CD4-positive, alpha-beta T cell treated with Interleukin-17A for 4 hours (primary cell): ENCODE results near the gene ACBD6.
"Not testable (repeated sequence)": the region's sequence is repeated elsewhere in the genome, so short reads cannot be mapped to it uniquely, and the experiment has no call there.

Source experiments
- DNase-seq: peaks from one replicate; pipeline ENCODE4 v3.0.0-alpha.2; 2020; ENCODE audit warnings: mixed read lengths

The ACBD6 gene

GRCh38 chr1:180488661-180489060 is 13.7 kb downstream of the ACBD6 start:
- DNase-seq, result no peak

- no peak for DNase-seq
Measured at GRCh38 chr1:180486092-180486491, 16.3 kb downstream of the ACBD6 start.

DNA sequence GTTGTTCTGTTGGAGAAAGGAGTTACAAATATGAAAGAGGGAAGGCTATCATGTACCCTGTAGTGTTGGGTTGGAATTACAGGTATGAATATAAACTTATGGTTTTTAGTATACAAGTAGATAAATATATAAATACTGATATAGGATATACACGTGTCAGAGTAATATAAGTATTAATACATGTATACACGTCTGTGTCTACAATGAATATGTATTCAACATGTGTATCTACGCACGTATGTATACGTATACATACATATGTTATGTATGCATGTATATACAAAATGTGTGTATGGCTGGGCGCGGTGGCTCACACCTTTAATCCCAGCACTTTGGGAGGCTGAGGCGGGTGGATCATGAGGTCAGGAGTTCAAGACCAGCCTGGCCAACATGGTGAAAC is 17.9 kb downstream of the ACBD6 start:
- no peak for DNase-seq

DNA sequence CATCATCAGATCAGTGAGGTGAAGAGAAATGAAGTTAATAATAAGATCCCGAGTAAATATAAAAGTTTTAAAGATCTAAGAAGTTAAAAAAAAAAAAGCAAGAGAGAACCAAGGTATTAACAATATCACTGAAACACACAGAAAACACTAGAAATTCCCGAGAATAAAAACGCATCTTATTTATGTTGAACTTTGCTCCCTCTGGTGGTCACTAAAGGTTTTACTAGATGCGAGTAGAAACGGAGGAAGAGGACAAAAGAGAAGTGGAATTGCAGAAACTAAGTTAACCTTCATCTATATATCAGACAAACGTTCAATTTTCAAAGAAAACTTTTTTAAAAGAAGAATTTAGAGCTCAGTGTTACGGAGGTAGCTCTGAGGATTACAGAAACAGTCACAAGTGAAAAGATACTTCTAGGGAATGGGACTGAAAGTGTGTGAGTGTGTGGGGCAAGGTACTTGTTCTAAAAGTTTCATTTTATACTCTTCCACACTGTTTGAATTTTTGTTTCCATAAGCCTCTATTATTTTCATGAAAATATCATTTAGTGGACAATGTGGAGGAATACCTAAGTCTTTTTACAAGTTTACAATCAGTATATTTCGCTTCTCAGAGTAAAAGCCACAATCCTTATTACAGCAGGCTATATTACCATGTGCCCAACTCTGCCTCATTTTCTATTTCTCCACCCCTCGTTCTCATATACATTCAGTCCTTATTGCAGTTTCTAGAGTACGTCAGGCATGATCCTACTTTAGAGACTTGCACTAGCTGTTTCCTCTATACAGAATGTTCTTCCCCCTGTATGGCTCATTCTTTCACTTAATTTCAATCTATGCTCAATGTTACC is 19.7 kb downstream of the ACBD6 start:
- DNase-seq, result no peak

GRCh38 chr1:180470031-180470430 is 32.3 kb downstream of the ACBD6 start:
- DNase-seq, result no peak

DNA sequence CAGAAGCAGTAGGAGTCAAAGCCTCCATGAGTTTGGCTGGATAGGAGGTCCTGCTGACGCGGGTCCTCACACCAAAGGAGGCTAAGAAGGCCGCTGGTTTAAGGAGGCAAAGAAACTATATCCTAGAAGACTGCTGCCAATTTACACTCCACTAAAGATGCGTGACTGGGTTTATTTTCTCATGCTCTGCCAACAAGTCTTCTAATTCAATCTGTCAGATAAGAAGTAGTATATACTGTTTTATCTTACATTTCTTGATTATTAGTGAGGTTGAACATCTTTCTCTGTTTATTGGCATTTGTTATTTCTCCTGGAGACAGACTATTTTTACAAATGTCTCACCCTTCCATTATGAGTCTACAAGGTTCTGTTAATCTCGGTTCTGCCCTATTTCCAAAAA is 34.1 kb downstream of the ACBD6 start:
- no peak for DNase-seq

DNA sequence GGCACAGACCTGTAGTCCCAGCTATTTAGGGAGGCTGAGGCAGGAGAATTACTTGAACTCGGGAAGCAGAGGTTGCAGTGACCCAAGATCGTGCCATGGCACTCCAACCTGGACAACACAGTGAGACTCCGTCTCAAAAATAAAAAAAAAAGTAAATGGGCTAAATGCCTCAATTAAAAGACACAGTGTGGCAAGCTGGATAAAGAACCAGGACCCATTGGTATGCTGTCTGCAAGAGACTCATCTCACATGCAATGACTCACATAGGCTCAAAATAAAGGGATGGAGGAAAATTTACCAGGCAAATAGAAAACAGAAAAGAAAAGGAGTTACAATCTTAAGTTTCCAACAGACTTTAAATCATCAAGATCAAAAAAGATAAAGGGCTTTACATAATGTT is 40.3 kb downstream of the ACBD6 start:
- DNase-seq, result no peak

DNA sequence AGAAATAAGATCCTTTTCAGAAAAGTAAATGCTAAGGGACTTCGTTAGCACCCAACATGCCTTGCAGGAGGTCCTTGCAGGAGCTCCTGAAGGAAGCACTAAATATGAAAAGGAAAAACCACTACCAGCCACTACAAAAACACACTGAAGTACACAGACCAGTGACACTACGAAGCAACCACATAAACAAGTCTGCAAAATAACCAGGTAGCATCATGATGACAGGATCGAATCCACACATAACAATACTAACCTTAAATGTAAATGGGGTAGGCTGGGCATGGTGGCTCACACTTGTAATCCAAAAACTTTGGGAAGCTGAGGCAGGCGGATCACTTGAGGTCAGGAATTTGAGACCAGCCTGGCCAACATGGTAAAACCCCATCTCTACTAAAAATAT is 40.7 kb downstream of the ACBD6 start:
- not testable (repeated sequence) for DNase-seq

GRCh38 chr1:180458807-180459206 is 43.6 kb downstream of the ACBD6 start:
- no peak for DNase-seq

GRCh38 chr1:180456191-180456590 is 46.2 kb downstream of the ACBD6 start:
- DNase-seq, result no peak

- no peak for DNase-seq
Measured at GRCh38 chr1:180451504-180451903, 50.9 kb downstream of the ACBD6 start.

DNA sequence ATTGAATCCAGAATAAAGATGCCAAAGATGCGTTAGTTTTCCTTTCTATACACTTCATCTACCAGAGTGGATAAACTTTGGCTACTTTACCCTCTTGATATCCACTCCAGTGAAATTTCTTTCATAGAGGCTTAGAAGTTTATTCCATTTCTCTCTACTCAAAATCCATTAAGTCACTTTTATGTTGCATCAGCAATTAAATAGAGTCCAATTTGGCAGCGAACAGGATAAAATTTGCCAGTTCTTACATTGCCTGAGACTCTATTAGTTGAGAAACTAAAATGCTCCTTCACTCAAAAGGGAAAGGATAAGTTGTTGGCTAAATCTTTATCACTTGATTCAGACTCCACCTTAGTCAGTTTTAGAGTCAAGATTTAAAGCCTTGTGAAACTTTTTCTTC is 57.9 kb downstream of the ACBD6 start:
- DNase-seq, result no peak

DNA sequence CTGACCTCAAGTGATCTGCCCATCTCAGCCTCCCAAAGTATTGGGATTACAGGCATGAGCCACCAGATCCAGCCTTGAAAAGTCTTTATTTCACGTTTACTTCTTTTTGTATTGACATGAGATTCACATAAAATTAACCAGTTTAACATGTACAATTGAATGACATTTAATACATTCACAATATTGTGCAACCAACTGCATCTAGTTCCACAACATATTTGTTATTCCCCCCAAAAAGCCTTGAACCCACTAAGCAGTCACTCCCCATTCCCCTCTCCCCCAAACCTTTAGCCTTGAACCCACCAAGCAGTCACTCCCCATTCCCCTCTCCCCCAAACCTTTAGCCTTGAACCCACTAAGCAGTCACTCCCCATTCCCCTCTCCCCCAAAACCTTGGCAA is 62.0 kb downstream of the ACBD6 start:
- no peak for DNase-seq

GRCh38 chr1:180435566-180435965 is 66.8 kb downstream of the ACBD6 start:
- no peak for DNase-seq

DNA sequence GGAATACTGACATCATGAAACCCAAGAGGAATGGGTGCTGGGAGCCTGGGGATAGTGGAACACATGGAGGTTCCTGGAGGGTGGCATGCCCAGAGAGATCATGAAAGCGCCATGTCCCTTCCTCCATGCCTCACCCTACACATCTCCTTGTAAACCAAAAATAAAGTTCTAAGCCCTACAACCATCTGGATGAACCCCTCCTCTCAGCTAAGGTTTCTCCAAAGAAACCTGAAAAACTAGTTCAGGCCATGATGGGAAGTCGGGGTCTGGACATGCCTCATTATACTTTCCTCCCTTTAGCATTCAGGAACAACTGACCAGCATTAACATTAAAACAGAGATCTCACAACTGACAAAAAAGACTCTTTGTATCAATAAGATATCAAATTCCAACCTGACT is 68.5 kb downstream of the ACBD6 start:
- DNase-seq, result no peak

- no peak for DNase-seq
Measured at GRCh38 chr1:180431683-180432082, 70.7 kb downstream of the ACBD6 start.

GRCh38 chr1:180428782-180429695 is 73.3 kb downstream of the ACBD6 start:
- DNase-seq, result no peak

GRCh38 chr1:180425952-180426351 is 76.4 kb downstream of the ACBD6 start:
- no peak for DNase-seq

DNA sequence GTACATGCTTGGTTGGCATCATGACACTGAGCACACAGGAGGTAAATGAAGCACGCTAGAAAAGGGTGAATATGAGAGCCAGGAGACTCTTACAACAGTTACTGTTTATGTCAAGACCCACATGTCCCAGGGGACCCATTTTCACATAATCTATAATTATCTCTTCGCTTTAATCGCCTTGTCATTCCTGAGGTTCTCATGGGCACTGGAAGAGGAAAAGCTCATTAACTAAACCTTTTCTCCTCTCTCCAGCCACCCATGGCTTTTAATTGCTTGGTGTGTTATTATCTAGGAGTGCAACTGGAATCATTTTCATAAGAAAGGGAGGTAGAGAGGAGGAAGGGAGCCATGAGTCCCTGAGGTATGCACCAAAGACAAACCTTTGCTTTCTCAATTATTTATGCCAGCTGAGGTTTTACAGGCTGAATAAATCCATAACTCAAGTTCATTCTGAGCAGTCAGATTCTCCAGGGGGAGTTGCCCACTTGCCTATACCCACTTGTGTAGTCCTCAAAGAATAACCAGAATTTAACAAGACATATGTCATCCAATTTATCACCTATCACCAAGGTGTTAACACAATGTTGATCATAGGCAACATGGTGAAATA is 77.4 kb downstream of the ACBD6 start:
- DNase-seq, result no peak

DNA sequence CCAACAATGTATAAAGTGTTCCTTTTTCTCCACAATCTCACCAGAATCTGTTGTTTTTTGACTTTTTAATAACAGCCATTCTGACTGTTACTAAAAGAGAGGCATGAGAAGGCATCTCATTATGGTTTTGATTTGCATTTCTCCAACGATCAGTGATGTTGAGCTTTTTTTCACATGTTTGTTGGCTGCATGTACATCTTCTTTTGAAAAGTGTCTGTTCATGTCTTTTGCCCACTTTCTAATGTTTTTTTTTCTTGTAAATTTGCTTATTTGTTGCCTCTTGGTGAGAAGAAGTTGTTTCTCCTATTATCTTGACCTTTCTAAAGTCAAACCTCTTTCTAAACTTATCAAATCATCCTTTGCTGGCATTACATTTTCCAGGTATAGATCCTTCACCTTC is 80.8 kb downstream of the ACBD6 start:
- no peak for DNase-seq

- not testable (repeated sequence) for DNase-seq
Measured at GRCh38 chr1:180421145-180421544, 81.2 kb downstream of the ACBD6 start.

DNA sequence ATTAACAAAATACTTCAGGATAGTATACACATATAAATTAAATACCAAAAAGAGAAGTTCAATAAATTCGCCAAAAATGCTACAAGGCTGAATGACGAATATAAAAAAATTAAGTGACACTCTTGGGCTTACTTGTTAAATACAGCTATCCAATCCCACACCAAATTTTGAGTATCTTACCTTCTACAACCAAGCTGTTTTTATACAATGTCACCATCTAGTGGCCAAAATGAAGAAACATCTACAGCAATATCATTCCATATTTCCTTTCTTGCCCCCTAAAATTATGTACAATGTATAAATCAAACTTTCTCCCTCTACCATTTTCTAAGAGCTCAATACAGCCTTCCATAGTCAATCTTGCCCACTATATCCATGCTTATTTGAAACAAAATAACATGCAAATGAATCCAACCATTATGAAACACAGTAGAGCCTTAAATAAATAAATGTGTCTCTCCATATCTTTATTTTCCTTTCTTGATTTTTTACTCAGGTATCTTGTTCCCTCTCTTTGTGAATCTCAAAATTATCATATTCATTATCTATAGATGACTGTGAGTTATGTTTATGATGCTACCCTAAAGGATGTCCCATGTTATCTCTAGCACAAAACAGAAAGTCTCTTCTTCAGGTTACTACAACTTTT is 86.3 kb downstream of the ACBD6 start:
- no peak for DNase-seq

DNA sequence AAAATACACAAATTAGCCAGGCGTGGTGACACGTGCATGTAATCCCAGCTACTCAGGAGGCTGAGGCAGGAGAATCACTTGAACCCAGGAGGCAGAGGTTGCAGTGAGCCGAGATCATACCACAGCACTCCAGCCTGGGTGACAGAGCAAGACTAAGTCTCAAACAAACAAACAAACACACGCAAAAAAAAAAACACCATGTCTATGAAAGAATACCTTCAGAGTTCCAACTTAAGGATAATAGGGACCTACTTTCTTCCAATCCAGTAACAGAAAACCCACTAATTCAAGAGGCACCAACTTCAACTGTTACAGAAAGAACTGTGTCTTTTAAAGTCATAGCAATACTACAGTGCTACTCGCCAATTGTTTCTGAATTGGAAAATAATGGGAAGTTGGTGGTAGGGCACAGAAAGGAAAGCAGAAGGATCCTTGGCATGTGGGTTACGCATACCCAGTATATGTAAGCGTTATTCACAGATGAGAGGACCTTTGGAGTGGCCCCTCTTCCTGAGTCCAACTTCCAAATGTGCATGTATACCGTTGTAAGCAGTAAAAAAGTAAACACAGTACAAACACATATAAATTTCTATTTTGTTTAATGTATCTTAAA is 87.0 kb downstream of the ACBD6 start:
- DNase-seq, result no peak
